GM12878 (cell line): ENCODE measurements around the gene ESRP2. TPM values are rescaled to one million over a fixed set of nuclear protein-coding genes. Genes with fewer than 3 reads are reported as not detected.

ENCODE experiments used
- HDAC6 ChIP-seq: fragments of 200-600 bp; sonication (generic); IDR thresholded peaks from one replicate; pipeline ENCODE4 v1.8.0; 2017; ENCODE audit warnings: antibody characterized with exemption; ENCODE audit not compliant: unreplicated experiment
- LARP7 ChIP-seq: fragments of 450-650 bp; IDR thresholded peaks from 2 replicates; pipeline ENCODE4 v1.6.1; 2017; ENCODE audit warnings: mild to moderate bottlenecking
- SKIL ChIP-seq: fragments of 450-650 bp; IDR thresholded peaks from 2 replicates; pipeline ENCODE4 v1.6.1; 2017; ENCODE audit warnings: mild to moderate bottlenecking, low read depth, inconsistent platforms; ENCODE audit not compliant: poor library complexity, severe bottlenecking
- SP1 ChIP-seq: IDR thresholded peaks from one replicate; pipeline ENCODE4 v1.6.1; 2011; ENCODE audit warnings: low read depth, low read length
- SREBF2 ChIP-seq: IDR thresholded peaks from 2 replicates; pipeline ENCODE4 v1.6.1; 2012; ENCODE audit warnings: mild to moderate bottlenecking, low read length
- ZBTB4 ChIP-seq: fragments of 450-650 bp; formaldehyde crosslinking; IDR thresholded peaks from 2 replicates; pipeline ENCODE4 v1.4.0; 2022; ENCODE audit warnings: mild to moderate bottlenecking, moderate library complexity
- ZNF592 ChIP-seq: fragments of 450-650 bp; IDR thresholded peaks from 2 replicates; pipeline ENCODE4 v1.6.1; 2017; ENCODE audit warnings: mild to moderate bottlenecking, moderate library complexity
- polyA plus RNA-seq, 11 experiments: library from polyadenylated mRNA; depleted of rRNA in 4 of 11; unstranded in 6 of 11; stranded (reverse) in 5 of 11; fragments of >200 nt; fragmentation: Nextera tagmentation in 4 of 11; fragmentation: Illumina TruSeq in 1 of 11; extraction: Ambion mirVana in 4 of 11; extraction: Trizol in 1 of 11; gene quantifications; 1 replicate in 1 of 11; 2 replicates in 10 of 11; pipeline versions ENCODE4 v1.2.1 to v1.2.3, GENCODE V29; 2011 to 2016; ENCODE audit warnings: inconsistent platforms in 2 of 11, missing spikeins in 2 of 11, low read depth in 1 of 11
- total RNA-seq, 4 experiments: library from RNA; depleted of rRNA in 3 of 4; stranded (reverse); fragments of >200 nt in 3 of 4; fragmentation: Illumina TruSeq in 1 of 4; extraction: Trizol in 1 of 4; gene quantifications; 2 replicates each; pipeline versions ENCODE4 v1.2.1 to v1.2.3, GENCODE V29; 2013 to 2021

ESRP2 gene
- total and polyA plus RNA-seq, 10 of the 15 experiments (the other 5 are each of a cell fraction or from before 2014, with no cell fraction given): 0.04 to 0.64 (median 0.08) TPM; not detected in 3

- no peak for TF ChIP-seq ZNF592
- no peak for TF ChIP-seq SREBF2
- no peak for TF ChIP-seq SP1
- no peak for TF ChIP-seq LARP7
- no peak for TF ChIP-seq ZBTB4 (CRISPR knock-in tag)
- no peak for TF ChIP-seq SKIL
- TF ChIP-seq HDAC6: no peak
Measured at GRCh38 chr16:68272507-68273209, 36.7 kb upstream of the ESRP2 start (continued).
